Suprapubic skin (tissue), 4 donors: Measurements from ENCODE around the gene IMMP2L.

Experiments
- EP300 ChIP-seq: sonication (generic); formaldehyde crosslinking; IDR thresholded peaks from one replicate; pipeline ENCODE4 v1.6.1; 2017; ENCODE audit warnings: antibody characterized with exemption
- POLR2A ChIP-seq, 2 donors: fragments of 450-650 bp; IDR thresholded peaks; one replicate each; pipeline ENCODE4 v1.6.1; 2017; ENCODE audit warnings: antibody characterized with exemption in 2 of 2, mild to moderate bottlenecking in 2 of 2, moderate library complexity in 2 of 2
- POLR2AphosphoS5 ChIP-seq, 3 donors: sonication (generic); formaldehyde crosslinking; IDR thresholded peaks; one replicate each; pipeline ENCODE4 v1.6.1; 2017; ENCODE audit warnings: antibody characterized with exemption in 3 of 3
- TF ChIP-seq, protein P1 (sequence below), 2 donors: fragments of 200-600 bp in 1 of 2; fragments of 450-650 bp in 1 of 2; sonication (generic) in 1 of 2; IDR thresholded peaks; one replicate each; pipeline ENCODE4 v1.5.1; 2016 to 2019; ENCODE audit warnings: antibody characterized with exemption in 2 of 2, mild to moderate bottlenecking in 1 of 2, moderate library complexity in 1 of 2

DNA sequence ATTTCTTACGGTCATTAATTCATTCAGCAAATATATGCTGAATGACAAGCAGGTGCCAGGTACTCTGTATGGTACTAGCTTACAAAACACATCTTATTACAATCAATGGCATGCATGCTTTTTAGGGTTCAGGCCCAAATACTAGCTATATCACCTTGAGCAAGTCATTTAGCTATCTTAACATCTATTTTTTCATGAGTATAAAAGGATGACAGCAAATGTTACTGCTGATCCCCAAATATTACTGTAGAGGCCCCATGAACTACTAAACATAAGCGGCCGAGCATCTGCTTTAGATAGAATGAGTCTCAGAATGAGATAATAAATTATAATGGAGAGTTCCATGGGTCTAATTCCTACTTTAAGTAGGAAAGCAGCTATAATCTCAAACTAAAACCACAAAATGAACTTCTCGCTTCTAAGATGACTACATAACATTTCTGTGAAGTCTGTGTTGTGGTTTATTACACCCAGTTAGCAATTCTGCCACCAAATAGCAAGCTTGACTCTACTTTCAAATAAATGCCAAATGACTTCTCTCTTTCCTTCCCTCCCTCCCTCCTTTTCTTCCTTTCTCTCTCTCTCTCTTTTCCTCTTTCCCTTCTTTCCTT lies 585.1 kb downstream of the IMMP2L start:
- TF ChIP-seq, protein P1, sequence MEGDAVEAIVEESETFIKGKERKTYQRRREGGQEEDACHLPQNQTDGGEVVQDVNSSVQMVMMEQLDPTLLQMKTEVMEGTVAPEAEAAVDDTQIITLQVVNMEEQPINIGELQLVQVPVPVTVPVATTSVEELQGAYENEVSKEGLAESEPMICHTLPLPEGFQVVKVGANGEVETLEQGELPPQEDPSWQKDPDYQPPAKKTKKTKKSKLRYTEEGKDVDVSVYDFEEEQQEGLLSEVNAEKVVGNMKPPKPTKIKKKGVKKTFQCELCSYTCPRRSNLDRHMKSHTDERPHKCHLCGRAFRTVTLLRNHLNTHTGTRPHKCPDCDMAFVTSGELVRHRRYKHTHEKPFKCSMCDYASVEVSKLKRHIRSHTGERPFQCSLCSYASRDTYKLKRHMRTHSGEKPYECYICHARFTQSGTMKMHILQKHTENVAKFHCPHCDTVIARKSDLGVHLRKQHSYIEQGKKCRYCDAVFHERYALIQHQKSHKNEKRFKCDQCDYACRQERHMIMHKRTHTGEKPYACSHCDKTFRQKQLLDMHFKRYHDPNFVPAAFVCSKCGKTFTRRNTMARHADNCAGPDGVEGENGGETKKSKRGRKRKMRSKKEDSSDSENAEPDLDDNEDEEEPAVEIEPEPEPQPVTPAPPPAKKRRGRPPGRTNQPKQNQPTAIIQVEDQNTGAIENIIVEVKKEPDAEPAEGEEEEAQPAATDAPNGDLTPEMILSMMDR (IDR thresholded peaks at IDR 0.05): no peak
- no peak for TF ChIP-seq POLR2A (IDR thresholded peaks at IDR 0.05)
- no peak for TF ChIP-seq EP300
- no peak for TF ChIP-seq POLR2AphosphoS5 (IDR thresholded peaks at IDR 0.05)
